GM21526 (cell line): ENCODE data around the gene MCF2L.

Experiments
- ATAC-seq: cut with Tn5 transposase; IDR thresholded peaks from one replicate; pipeline ENCODE4 v1.9.1; 2021; ENCODE audit warnings: moderate library complexity; ENCODE audit not compliant: unreplicated experiment, low FRiP score

The MCF2L gene

GRCh38 chr13:112961457-112962369 lies 7.3 kb upstream of the MCF2L start:
- no peak for ATAC-seq

DNA sequence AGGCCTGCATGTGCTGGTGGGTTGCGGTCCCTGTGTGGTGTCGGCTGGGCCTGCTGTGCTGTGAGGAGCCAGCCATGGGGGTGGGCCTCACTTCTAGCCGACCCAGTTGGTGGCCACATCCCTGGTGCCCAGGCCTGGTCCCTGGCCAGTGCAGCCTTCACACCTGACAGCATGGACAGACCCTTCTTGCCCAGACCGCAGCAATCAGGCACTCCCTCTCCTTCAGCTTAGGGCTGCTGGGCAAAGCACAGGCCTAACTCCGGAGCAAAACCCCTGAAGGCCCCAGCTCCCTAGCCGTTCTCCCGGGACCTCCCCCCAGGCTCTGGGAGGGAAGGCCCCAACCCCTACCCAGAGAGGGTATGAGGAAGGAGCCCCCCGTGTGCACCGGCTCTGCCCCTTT lies 6.6 kb upstream of the MCF2L start:
- no peak for ATAC-seq

DNA sequence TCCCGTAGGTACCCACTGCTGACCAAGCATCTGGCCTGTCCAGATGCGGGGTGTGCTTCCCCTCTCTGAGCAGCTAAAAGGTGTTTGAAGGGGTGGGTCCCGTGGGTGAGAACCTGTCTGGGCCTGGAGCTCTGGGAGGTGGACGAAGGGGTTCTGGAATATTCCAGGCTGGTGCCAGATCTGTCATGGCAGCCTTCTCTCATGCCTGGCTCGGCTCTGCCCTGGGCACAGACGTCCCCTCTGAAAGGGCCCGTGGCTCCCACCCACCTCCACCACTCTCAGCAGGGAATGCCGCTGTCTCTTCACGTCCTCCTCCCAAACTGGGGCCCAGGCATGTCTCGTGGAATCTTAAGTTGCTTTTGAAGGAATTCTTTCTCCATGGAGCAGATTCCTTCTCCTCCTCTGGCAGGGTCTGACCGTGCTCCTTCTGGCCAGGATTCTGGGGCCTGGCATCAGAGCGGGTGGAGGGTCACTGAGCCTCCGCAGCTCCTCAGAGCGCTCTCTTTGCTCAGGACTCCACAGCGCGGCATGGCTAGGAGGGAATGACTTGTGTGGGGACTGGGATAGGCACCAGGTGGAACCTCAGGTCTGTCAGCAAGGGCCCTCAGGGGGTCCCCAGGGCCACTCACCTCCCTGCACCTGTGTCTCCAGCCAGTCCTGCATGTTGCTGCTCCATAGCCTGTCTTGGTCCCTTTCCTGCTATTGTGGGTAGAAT lies 5.9 kb upstream of the MCF2L start:
- no peak for ATAC-seq

DNA sequence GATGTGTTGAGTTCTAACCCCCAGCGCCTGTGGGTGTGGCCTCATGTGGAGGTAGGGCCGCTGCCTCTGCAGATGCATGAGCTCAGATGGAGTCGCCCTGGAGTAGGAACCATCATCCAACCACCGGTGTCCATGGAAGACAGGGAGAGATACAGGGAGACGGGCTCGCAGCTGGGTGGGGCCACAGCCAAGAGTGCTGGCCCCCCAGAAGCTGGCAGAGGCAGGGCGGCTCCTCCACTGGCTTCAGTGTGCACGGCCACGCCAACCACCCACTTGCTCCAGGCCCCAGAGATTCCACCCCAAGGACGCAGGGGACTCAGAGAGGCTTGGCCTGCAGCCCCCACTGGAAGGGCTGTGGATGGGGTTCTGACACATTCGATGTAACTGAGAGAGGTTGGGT lies 5.4 kb upstream of the MCF2L start:
- ATAC-seq = no peak

GRCh38 chr13:112964971-112965492 lies 4.0 kb upstream of the MCF2L start:
- no peak for ATAC-seq

DNA sequence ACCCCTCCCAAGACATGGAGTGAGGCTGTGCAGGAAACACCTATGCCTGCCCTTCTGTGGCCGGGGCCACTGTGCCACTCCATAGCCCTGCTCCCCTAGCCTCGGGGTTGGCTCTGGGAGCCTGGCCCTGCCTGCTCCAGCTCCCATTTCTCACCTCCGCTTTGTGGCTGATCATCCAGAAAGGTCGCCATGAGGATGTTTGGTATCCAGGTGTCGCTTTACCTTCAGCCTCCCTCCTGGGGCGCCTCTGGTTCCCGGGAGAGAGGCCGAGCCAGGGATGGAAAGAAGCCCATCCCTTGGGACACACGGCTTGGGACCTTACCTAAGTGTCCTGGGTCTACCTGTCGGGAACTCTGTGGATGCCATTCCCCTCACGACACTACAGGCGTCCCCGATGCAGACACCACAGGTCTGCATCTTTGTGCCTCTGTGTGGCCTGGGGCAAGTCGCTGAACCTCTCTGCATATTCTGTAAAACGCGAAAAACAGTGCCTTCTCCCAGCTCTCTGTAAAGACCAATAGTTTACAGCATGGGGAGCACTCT lies 3.4 kb upstream of the MCF2L start:
- no peak for ATAC-seq

- ATAC-seq = no peak
Measured at GRCh38 chr13:112966776-112967175, 2.2 kb upstream of the MCF2L start.

DNA sequence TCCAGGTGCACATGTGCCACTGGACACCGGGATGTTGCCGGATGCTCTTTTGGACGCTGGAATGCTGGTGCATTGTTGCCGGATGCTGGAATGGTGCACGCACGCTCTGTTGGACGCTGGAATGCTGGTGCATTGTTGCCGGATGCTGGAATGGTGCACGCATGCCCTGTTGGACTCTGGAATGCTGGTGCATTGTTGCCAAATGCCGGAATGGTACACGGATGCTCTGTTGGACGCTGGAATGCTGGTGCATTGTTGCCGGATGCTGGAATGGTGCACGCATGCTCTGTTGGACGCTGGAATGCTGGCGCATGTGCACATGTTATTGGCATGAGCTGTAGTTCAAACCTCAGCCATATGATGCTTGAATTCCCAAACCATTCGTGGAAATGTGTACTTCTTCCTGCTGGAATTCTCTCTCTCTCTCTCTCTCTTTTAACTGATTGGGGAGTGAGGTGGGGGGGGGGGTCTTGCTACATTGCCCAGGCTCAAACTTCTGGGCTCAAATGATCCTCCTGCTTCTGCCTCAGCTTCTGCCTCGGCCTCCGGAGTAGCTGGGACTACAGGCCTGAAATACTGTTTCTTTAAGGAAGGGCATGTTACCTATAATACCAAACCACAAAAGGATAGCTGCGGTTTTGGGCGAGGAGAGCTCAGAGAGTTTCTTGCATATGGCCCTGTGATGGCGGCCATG lies 1.2 kb upstream of the MCF2L start:
- ATAC-seq = no peak

DNA sequence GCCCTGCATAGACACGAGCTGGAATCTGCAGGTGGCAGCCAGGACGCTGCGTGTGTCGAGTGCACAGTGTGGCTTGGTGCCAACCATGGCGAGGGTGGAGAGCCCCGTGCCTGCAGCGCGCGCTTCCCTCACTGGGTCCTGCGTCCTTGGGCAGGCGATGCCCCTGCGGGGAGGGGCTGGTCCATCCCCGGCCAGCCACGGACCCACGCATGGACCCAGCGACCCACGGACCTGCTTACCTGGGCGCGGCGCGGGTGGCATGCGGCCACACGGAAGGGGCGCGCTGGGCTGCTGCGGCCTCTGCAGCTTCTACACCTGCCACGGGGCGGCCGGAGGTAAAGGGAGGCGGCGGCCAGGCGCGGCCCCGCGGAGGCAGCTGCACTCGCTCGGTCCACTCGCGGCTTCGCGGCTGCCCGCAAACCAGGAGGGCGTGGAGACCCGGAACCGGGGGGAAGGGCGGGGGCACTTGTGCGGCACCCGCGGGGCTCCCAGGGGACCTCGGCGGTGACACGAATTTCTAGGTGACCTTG lies 569 bp upstream of the MCF2L start:
- ATAC-seq = no peak

GRCh38 chr13:112969692-112970338 lies 801 bp downstream of the MCF2L start:
- no peak for ATAC-seq

DNA sequence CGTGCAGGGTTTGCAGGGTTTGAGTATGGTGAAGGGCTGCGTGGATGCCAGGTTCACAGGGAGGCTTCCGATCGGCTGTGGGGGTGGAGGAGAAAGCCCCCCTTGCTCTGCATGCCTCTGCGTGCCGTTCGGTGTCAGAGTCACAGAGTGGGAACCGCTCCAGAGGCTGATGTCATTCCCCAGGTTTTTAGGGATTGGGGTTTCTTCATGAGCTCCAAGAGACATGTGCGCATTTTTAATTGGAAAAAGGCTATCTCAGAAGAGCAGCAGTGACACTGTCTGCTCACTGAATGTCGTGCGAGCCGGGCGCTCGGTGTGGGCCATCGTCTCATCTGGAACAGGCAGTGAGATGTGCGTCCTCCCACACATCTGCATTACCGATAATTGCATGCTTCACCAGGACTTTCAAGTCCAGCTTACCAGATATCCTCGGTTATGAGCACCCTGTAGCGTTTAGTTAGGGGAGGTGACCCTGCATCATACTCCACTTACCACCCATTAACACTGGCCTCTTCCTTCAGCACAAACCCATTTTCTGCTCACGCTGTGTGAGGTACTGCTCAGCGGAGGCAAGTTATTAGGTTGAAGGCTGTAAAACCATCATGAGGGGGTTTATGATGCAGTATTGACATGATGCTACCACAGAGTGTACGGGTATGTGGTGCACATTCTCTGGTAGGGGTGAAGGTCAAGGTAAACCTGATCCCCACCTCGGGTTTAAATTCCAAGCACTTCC lies 1.7 kb downstream of the MCF2L start:
- no peak for ATAC-seq

DNA sequence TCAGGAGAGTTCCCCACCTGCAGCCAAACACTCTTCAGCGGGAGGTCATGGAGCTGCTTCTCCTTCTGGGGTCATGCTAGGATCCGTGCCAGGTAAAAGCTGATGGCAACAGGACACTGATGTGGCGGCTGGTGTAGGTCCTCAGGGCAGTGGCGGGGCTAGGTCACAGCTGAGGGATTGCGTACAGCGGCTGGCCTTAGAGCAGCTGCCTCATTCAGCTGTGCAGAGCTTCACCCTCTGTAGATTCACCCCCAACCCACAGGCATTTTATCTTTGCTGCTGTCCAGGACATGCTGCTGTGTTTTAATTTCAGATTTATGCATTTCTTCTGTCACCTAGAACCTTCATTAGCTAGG lies 2.3 kb downstream of the MCF2L start:
- no peak for ATAC-seq

- no peak for ATAC-seq
Measured at GRCh38 chr13:112972258-112972657, 3.2 kb downstream of the MCF2L start.

- no peak for ATAC-seq
Measured at GRCh38 chr13:112972867-112973576, 4.0 kb downstream of the MCF2L start.

DNA sequence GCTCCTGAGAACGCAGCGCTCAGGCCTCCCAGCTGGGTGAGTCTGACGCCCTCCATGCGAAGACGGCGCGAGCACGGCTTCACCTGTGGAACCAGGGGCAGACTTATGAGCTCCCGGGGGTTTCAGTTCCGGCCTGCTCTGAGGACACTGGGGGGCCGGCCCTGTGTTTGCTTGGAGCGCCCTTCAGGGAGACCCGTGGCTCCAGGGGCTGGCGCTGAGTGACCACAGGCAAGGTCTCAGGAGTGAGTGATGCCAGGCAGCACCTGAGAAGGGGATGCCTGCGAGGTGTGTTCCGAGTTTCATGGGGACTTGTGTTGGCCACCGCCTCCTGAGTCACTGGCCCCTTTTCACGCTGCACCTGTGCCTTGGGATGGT lies 4.5 kb downstream of the MCF2L start:
- no peak for ATAC-seq

DNA sequence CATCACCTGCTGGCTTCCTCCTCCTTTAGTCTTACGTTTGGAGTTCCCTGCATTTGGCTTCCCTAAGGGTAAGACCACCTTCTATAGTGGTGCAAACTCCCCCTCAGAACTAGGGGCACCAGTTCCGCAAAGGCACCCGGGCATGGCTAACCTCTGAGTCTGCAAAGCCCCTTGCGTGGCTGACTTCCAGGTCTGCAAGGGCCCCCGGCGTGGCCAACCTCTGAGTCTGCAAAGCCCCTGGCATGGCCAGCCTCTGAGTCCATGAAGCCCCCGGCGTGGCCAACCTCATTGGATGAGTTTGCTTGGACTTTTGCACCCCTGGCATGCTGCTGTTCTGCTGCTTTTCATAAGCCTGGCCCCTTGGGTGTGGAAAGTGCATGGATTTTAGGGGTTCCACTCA lies 5.1 kb downstream of the MCF2L start:
- ATAC-seq = no peak

DNA sequence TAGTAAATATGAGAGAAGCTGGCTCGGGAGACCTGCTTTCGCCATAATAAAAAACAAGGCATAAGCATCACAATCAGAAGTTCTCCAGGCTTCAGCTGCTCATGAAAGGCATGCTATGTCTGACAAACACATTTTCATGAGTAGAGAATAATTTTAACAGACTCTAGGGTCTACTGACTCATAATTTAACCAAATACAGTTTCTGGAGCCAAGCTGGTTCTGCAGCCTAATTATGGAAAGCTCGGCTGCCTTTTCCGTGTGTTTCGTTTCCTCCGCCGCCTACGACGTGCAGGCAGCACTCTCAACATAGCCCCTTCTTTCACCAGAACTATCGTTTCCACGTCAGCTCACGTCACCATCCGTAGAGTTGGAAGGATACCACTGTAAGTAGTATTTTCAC lies 5.7 kb downstream of the MCF2L start:
- no peak for ATAC-seq

GRCh38 chr13:112975401-112975939 lies 6.5 kb downstream of the MCF2L start:
- ATAC-seq = no peak

GRCh38 chr13:112976526-112976925 lies 7.5 kb downstream of the MCF2L start:
- no peak for ATAC-seq
